ENCODE results near the gene BICC1. TPM values are rescaled to one million over a fixed set of nuclear protein-coding genes. Genes with fewer than 3 reads are reported as not detected.

The BICC1 gene
- total RNA-seq, 1 experiment from 2014 or later: 0.57 TPM

- Histone ChIP-seq H3K56ac (ENCODE audit: insufficient read length, low read depth, low read length) (no peak overlapping the region), H3K79me1 (ENCODE audit: insufficient read depth, low read depth, low read length, poor library complexity, severe bottlenecking) (no peaks in the 10 kb centered on the region), H3K4me2 (ENCODE audit: insufficient read depth, insufficient read length, low read length) (no peak overlapping the region), H3K27ac (ENCODE audit: insufficient read length, low read depth, low read length) (no peak overlapping the region), H3K9me3 (ENCODE audit: control insufficient read depth, low read depth, low read length) (no peaks in the 10 kb centered on the region), H3K27me3 (ENCODE audit: insufficient read depth, low read length) (no peaks in the 10 kb centered on the region), H2BK5ac (ENCODE audit: insufficient read length, low read length) (no peak overlapping the region), H3K4me1 (ENCODE audit: insufficient read depth, low read length) (peaks cover 8% of the 10 kb centered on the region; the same call in 1 of the 2 replicates), H3K9ac (ENCODE audit: extremely low read depth, insufficient read length, low read length) (no peak overlapping the region), H3K4ac (ENCODE audit: low read depth, low read length) (no peak overlapping the region), H2AFZ (ENCODE audit: low read length) (no peak overlapping the region), H4K8ac (replicated peaks; ENCODE audit: insufficient read length, low read depth, low read length) (no peak overlapping the region), H2AK5ac (ENCODE audit: insufficient read length, low read length) (no peak overlapping the region), H3K23ac (ENCODE audit: insufficient read length, low read depth, low read length) (no peak overlapping the region), H3K18ac (ENCODE audit: insufficient read length, low read depth, low read length) (no peak overlapping the region), H3K14ac (ENCODE audit: insufficient read depth, low read length) (no peak overlapping the region), H2BK120ac (ENCODE audit: low read depth, low read length, poor library complexity, severe bottlenecking) (no peak overlapping the region), H3K79me2 (ENCODE audit: insufficient read depth, low read length) (no peaks in the 10 kb centered on the region), H2BK15ac (ENCODE audit: low read depth, low read length) (no peak overlapping the region), H4K20me1 (ENCODE audit: control insufficient read depth, insufficient read depth, insufficient read length) (no peaks in the 10 kb centered on the region), H3K23me2 (ENCODE audit: insufficient read length, low read depth, low read length, poor library complexity, severe bottlenecking) (no peaks in the 10 kb centered on the region), H4K5ac (ENCODE audit: insufficient read length, low read depth, low read length) (no peak overlapping the region), H4K91ac (ENCODE audit: insufficient read length, low read depth, low read length) (no peak overlapping the region), H3T11ph (ENCODE audit: low read length) (no peak overlapping the region), H2BK20ac (ENCODE audit: low read depth, low read length, poor library complexity, severe bottlenecking) (no peak overlapping the region), H2BK12ac (ENCODE audit: insufficient read length, low read depth, low read length) (no peak overlapping the region)
- no peak for TF ChIP-seq CTCF (conservative IDR thresholded peaks at IDR 0.05)
- Mint-ChIP-seq H3K4me1 (peaks cover 38 to 40% of the 10 kb centered on the region in 2 experiments), H3K27ac (no peak overlapping the region), H3K9me3 (peaks cover 0 to 3% of the 10 kb centered on the region in 2 experiments; a peak in 2 of 5 replicates), H3K36me3 (ENCODE audit: insufficient read depth in 1 of 3, low read depth in 3 of 3) (peaks cover 0 to 5% (median 0%) of the 10 kb centered on the region in 3 experiments; a peak in 1 of 7 replicates), H3K27me3 (ENCODE audit: low read depth) (peaks cover 4% of the 10 kb centered on the region), H3K4me3 (no peak overlapping the region)
- DNase-seq: no peak
- WGBS (ENCODE audit: extremely low coverage, insufficient read length, low lambda C conversion rate): no CpG with 5 or more reads among the region's 4 CpGs
Observed at GRCh38 chr10:58632216-58632615, 119.5 kb downstream of the BICC1 start.

Data from H9 (cell line).